PC-9 (cell line): ENCODE measurements around the gene IFNL2. TPM values are rescaled to one million over a fixed set of nuclear protein-coding genes. Genes with fewer than 3 reads are reported as not detected.

Experiments
- BruUV-seq: library from RNA; stranded (reverse); fragments of 400-500 nt; replicated peaks from 2 replicates; lab custom pipeline; 2021; lab: Mats Ljungman, UMichigan
- CTCF ChIA-PET: fragments of 300-600 bp; sonication (Branson Sonifier 250); formaldehyde crosslinking; loops from one replicate; lab custom pipeline; 2022; ENCODE audit warnings: antibody characterized with exemption; lab: Charles Lee
- POLR2A ChIA-PET: fragments of 300-600 bp; sonication (Branson Sonifier 250); formaldehyde crosslinking; loops from one replicate; lab custom pipeline; 2022; ENCODE audit warnings: antibody characterized with exemption; ENCODE audit not compliant: unreplicated experiment; lab: Charles Lee
- DNase-seq, 2 experiments: peaks; one replicate each; pipeline versions ENCODE4 v3.0.0 to v3.0.0-alpha.2; 2015 to 2022; ENCODE audit warnings: mixed read lengths in 1 of 2
- H2AFZ ChIP-seq: fragments of 200-600 bp; sonication (generic); 2 replicates; pipeline ENCODE4 v1.8.1; 2017; ENCODE audit warnings: antibody characterized with exemption
- H3F3A ChIP-seq: fragments of 200-600 bp; sonication (generic); 2 replicates; pipeline ENCODE4 v1.8.1; 2017; ENCODE audit warnings: antibody characterized with exemption, mild to moderate bottlenecking, low read depth; ENCODE audit not compliant: insufficient read depth
- H3K27ac ChIP-seq: fragments of 200-600 bp; sonication (generic); 2 replicates; pipeline ENCODE4 v1.6.1; 2016; ENCODE audit warnings: mixed run types
- H3K27me3 ChIP-seq: fragments of 200-600 bp; sonication (generic); 2 replicates; pipeline ENCODE4 v1.6.1; 2016; ENCODE audit warnings: low read depth, mixed run types; ENCODE audit not compliant: insufficient read depth
- H3K36me3 ChIP-seq: fragments of 200-600 bp; sonication (generic); 2 replicates; pipeline ENCODE4 v1.6.1; 2016; ENCODE audit warnings: low read depth, mixed run types
- H3K4me1 ChIP-seq: fragments of 200-600 bp; sonication (generic); replicated peaks from 2 replicates; pipeline ENCODE4 v1.6.1; 2016; ENCODE audit warnings: mixed run types; ENCODE audit not compliant: insufficient read depth
- H3K4me2 ChIP-seq: fragments of 200-600 bp; sonication (generic); 2 replicates; pipeline ENCODE4 v1.6.1; 2017; ENCODE audit warnings: mixed run types
- H3K4me3 ChIP-seq: fragments of 200-600 bp; sonication (generic); 2 replicates; pipeline ENCODE4 v1.6.1; 2016; ENCODE audit warnings: mixed run types
- H3K79me2 ChIP-seq: fragments of 200-600 bp; sonication (generic); 2 replicates; pipeline ENCODE4 v1.6.1; 2017; ENCODE audit warnings: low read depth, mixed run types
- H3K9me2 ChIP-seq: fragments of 200-600 bp; sonication (generic); 2 replicates; pipeline ENCODE4 v1.8.1; 2017; ENCODE audit warnings: mild to moderate bottlenecking; ENCODE audit not compliant: insufficient read depth
- H3K9me3 ChIP-seq: fragments of 200-600 bp; sonication (generic); 2 replicates; pipeline ENCODE4 v1.8.1; 2016; ENCODE audit warnings: low read depth; ENCODE audit not compliant: insufficient read depth
- H4K20me1 ChIP-seq: fragments of 200-600 bp; sonication (generic); 2 replicates; pipeline ENCODE4 v1.8.1; 2017; ENCODE audit not compliant: insufficient read depth
- CTCF ChIP-seq: fragments of 200-600 bp; sonication (generic); conservative IDR thresholded peaks from 2 replicates; pipeline ENCODE4 v1.6.1; 2017; ENCODE audit warnings: mixed run types, antibody characterized with exemption, mild to moderate bottlenecking, moderate library complexity
- EZH2 ChIP-seq: fragments of 200-600 bp; sonication (generic); IDR thresholded peaks from 2 replicates; pipeline ENCODE4 v1.8.0; 2017; ENCODE audit warnings: antibody characterized with exemption, low read depth
- intact Hi-C: fragments of 100-400 bp; cut with micrococcal nuclease; formaldehyde crosslinking; loops from one replicate; pipeline ENCODE4 v1.10.0; 2022; ENCODE audit not compliant: unreplicated experiment
- total RNA-seq: library from RNA; stranded (reverse); gene quantifications from 2 replicates; pipeline ENCODE4 v1.2.3, GENCODE V29; 2021

Gene IFNL2
- total RNA-seq, 1 experiment from 2014 or later, result not detected

- no TSS peak for BruUV-seq
These were observed 46.0 kb downstream of the IFNL2 start for GRCh38 chr19:39314016-39314728.

GRCh38 chr19:39315933-39316332 is 47.7 kb downstream of the IFNL2 start:
- Histone ChIP-seq H3K27me3 (no peaks in the 10 kb centered on the region), H3K4me2 (no peak overlapping the region), H3K36me3 (no peaks in the 10 kb centered on the region), H4K20me1 (no peaks in the 10 kb centered on the region), H3K4me1 (peaks cover 11% of the 10 kb centered on the region), H3K79me2 (0 out of 2 replicates have a peak, but pooled peaks cover 7% of the 10 kb centered on the region), H3F3A (no peaks in the 10 kb centered on the region), H3K9me3 (no peaks in the 10 kb centered on the region), H3K4me3 (no peak overlapping the region), H3K9me2 (no peaks in the 10 kb centered on the region), H3K27ac (no peak overlapping the region), H2AFZ (no peak overlapping the region)
- no peak for DNase-seq
- ChIA-PET POLR2A (no interaction called here), CTCF (no interaction called here)
- no peak for TF ChIP-seq EZH2
- no peak for TF ChIP-seq CTCF
- intact Hi-C loops, result no loop called here
- no TSS peak for BruUV-seq

More at GRCh38 chr19:39314016-39314728, 46.0 kb downstream of the IFNL2 start:
- intact Hi-C loops, result no loop called here
- DNase-seq, result no peak
- H3K9me3 ChIP-seq, result no peaks in the 10 kb centered on the region
- no peak overlapping the region for H2AFZ ChIP-seq
- H4K20me1 ChIP-seq, result no peaks in the 10 kb centered on the region
- H3K9me2 ChIP-seq, result no peaks in the 10 kb centered on the region
- no peaks in the 10 kb centered on the region; the same call in 1 of the 2 replicates for H3F3A ChIP-seq
- CTCF ChIA-PET, result no interaction called here
- H3K27ac ChIP-seq, result no peak overlapping the region
- peaks cover 3% of the 10 kb centered on the region for H3K4me1 ChIP-seq
- H3K4me2 ChIP-seq, result no peak overlapping the region
- no peaks in the 10 kb centered on the region for H3K27me3 ChIP-seq
- H3K36me3 ChIP-seq, result no peaks in the 10 kb centered on the region
- no peak overlapping the region for H3K4me3 ChIP-seq
- TF ChIP-seq CTCF (no peak), EZH2 (no peak)
- POLR2A ChIA-PET, result no interaction called here
- 0 out of 2 replicates have a peak, but pooled peaks cover 2% of the 10 kb centered on the region for H3K79me2 ChIP-seq

- Histone ChIP-seq H3K4me2 (no peak overlapping the region), H3K4me3 (no peak overlapping the region), H2AFZ (no peak overlapping the region), H3K36me3 (no peaks in the 10 kb centered on the region), H4K20me1 (no peaks in the 10 kb centered on the region), H3F3A (no peaks in the 10 kb centered on the region), H3K9me2 (no peaks in the 10 kb centered on the region), H3K9me3 (no peaks in the 10 kb centered on the region), H3K79me2 (0 out of 2 replicates have a peak, but pooled peaks cover 7% of the 10 kb centered on the region), H3K27me3 (no peaks in the 10 kb centered on the region; the same call in 1 of the 2 replicates), H3K27ac (no peak overlapping the region), H3K4me1 (peaks cover 11% of the 10 kb centered on the region)
- TF ChIP-seq EZH2 (no peak), CTCF (no peak)
- intact Hi-C loops, result no loop called here
- no peak for DNase-seq
- POLR2A ChIA-PET, result no interaction called here
- no TSS peak for BruUV-seq
- CTCF ChIA-PET, result no interaction called here
These were observed 48.6 kb downstream of the IFNL2 start for GRCh38 chr19:39316627-39317321.
